GM21447 (cell line): Measurements from ENCODE around the gene RPL3.

Experiments
- ATAC-seq: cut with Tn5 transposase; IDR thresholded peaks from one replicate; pipeline ENCODE4 v1.9.1; 2021; ENCODE audit not compliant: unreplicated experiment

Gene RPL3

DNA sequence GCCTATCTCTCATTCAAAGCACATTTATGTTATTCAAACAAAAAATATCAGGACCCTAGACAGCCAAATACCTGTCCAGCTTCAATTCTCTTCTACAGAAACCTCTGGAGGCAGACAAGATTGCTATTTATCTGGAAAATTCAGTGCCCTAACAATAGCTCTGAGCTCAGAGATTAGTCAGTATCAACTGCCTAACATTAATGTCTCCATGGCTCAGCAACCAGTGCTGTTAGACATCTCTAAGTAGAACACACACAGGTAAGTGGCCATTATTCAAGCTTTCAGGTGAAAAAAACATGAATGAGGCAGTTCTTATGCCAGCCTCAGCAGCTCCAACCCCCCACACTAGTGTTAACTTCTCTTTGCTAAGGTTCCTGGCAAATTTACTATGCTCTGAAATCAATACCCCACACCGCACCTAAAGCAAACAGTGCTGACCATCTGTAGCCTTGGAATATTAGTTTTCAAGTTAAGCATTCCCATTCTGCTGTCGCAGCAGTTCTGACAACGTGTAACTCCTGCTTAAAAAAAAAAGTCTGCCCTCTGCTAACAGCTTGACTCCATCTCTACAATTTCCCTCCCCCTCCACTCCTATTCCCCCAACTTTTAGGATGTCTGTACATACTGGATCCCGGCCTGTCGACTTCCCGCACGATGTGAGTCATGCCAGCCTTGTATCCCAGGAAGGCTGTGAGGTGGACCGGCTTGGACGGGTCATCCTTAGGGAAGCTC is 1.5 kb downstream of the RPL3 start:
- no peak for ATAC-seq

DNA sequence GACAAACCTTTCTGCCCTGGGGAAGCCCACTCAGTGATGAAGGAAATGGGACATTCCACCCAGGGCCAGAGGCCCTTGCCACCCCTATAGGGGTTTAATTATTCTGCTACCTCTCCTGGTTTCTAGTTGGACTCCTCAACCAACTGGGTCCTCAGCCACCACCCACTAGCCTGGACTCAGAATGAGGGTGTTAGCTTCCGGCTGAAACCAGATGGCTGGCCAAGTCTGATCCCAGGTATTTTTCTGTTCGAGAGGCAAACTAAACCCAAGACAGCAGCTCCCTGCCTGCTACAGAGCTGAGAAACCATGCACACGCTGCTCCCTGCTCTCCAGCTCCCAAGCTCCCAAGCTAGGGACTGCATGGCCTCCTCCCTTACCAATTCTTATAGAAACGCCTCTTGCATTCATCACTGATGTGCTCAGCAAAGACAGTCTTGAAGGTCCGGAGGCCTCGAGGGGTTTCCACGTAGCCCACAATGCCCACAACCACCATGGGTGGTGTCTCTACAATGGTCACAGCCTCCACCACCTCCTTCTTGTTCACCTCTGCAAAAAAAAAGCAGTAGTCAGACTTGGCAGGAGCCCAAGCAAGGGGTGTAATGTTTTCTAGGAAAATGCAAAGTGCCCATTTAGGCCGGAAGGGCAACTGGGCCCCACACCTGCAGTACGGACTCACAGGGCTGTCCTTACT is 2.2 kb downstream of the RPL3 start:
- ATAC-seq, result no peak

DNA sequence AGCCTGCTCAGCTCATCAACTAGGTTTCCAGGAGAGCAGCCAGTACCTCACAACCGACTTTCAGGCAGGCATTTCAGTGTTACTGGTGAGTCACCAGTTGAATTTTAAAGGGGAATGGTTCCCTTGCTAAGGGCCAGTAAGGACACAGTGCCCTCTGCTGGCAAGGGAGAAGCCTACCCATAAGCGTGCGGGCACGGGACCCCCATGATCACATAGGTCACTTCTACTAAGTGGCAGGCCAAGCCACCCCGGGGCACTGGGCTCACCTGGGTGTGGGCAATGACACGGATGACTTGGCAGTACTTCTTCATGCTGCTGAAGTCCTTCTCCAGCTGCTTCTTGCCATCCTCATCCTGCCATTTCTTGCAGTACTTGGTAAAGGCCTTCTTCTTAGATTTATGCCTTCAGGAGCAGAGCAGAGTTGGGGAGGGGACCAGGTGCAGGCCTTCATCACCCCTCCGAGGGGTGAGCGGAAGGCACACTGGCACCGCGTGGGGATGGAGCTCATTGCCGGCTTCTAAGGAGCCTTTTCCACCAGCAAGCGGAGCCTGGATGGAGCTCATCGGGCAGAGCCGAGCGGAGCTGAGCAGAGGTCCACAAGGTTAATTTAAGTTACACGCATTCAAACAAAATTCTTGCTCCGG is 2.9 kb downstream of the RPL3 start:
- ATAC-seq, result no peak

DNA sequence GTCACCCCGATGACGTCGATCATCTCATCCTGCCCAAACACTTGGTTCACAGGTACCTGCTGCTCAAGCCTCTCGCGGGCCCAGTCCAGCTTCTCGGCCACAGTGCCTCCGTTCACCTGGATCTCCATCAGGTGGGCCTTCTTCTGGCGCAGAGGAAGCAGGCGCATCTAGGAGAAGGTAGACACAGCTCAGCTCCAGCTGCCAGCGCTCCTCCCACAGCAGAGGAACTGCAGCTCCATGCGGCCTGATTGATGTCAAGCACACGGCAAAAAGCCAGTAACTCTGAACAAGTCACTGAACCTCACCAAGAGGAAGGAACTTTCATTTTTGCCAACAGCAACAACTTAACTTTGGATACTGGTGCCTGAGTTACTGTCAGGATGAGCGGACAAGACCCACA is 4.0 kb downstream of the RPL3 start:
- ATAC-seq, result no peak

DNA sequence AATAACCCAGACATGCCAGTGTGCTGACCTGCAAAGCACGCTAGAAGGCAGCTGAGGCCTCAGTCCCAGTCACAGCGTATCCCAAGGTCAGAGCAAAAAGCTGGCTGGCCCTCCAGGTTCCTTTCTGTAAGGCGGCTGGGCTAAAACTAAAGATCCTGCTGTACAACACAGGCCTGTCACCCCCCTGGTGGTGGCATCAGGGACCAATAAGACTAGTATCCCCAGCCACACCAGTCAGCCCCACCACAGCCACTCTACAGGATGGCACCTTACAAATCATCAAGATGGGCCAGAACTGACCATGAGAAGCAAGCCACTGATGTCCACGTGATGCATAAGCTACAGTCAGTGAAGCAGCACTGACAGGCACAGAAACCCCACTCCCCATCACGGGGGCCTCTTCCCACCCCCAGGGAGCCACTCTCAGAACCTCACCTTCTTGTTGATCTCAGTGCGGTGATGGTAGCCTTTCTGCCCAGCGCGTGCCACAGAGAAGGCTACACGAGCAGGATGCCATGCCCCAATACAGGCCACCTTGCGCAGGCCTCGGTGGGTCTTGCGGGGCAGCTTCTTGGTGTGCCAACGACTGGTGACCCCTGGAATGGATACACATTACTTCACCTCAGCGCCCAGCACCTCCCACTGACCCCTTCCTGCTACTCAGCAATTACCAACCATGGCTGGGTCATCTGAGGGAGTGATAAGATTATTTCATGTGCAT is 5.0 kb downstream of the RPL3 start:
- no peak for ATAC-seq

DNA sequence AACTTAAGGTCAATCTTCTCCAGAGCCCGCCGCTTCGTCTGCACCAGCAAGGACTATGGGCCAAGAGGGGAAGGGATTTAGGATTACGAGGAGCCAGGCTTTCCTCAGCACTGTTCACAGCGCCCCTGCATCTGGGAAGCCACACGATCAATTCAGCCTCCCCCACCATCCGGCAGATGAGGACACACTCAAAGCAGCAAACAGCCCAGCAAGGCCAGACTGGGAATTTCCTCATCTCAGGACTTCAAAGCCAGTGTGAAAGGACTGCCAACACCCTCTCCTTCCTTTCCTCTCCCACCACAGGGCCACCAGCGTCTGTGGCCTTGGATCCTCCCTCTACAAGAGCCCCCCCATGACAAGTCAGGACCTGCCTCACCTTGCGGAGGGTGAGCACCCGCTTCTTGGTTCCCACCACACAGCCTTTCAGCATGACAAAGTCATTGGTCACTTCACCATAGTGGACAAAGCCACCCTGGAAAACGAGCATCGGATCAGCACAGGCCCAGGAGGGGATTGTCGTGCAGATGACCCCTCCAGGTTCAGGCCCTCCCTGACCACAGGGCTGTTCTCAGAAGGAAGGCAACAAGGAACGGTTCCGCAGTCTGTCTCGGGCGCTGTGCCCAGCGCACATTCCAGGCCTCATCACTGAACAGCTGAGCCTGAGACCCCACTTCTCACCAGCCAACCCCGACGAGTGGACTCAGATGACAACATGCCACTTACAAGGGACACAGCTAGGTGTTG is 6.0 kb downstream of the RPL3 start:
- no peak for ATAC-seq

DNA sequence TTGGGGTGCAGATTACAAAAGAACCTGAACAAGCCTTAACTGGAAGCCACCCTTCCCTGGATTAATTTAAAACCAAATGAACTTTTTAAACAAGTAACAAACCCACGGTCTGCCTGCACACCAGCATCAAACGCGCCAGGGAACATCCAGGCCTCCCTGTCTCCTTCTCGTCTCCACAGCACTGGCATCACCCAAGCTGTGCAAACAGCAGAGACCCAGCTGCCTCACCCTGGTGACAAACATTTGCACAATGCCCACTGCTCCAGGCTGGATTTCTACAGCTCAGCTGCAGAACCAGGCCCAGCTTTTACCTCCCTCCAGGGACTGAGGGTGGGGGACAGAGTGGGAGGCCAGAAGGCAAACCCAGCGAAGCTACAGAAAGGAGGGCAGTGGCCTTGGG is 7.0 kb downstream of the RPL3 start:
- ATAC-seq, result no peak

DNA sequence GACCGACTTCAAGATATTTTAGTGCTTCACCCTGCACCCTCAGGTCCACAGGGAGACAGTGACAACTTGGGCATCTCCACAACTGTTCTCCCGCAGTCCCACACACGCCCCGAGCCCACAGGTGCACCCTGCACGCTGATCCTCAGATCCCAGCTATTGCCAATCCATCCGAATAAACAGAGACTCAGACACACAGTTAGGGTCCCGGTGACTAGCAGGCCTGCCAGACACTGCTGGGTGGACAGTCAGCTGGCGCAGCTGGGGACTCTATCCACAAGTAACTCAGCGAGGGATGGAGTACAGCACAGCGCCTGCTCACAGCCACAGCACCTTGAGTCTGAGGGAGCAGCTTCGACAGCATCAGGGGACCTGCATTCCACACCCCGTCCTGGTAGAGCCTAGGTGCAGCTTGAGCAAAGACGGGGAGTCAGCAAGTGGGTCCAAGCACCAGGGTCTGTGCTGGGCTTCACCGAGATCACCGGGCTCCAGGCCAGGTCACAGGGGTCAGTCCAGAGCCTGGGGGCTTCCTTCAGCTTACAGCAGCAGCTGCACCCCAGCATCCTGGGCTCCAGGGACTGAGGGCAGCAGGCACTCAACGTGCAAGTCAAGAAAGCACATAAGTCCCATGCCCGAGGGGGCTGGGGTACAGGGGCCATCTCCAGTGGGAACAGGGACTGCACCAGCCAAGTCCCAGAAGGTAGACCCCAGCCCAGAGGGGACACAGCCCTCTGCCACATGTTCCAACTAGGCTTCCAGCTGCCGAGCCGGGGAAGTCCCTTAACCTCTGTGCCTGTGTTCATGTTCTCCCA is 7.6 kb downstream of the RPL3 start:
- ATAC-seq, result no peak

DNA sequence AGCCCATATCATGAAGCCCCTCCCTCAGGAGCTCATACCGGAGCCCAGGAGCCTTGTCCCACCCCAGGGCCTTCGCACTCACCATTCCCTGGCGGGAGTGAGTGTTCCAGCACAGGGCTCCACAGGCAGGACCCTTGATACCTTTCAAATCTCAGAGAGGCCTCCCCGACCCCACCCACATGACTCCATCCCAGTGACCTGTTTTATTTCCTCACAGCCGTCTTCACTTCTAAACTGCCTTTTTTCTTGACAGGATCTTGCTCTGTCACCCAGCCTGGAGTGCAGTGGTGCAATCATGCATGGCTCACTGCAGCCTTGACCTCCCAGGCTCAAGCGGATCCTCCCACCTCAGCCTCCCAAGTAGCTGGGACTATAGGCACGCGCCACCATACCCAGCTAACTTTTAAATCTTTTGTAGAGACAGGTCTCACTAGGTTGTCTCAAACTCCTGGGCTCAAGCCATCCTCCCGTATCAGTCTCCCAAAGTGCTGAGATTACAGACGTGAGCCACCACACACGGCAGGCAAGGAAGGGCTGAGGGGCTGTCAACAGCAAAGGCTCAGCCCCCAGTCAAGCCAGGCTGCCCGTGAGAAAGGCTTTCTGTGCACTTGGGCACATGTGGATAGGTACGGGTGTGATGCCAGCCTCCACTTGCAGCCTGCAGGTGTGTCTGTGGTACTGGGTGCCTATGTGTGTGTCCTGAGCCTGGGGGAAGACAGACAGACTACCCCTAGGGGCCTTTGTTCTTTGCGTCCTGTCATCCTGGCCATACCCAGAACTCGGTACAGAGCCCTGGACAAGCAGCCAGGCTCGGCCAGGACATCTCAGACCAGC is 9.3 kb downstream of the RPL3 start:
- no peak for ATAC-seq

DNA sequence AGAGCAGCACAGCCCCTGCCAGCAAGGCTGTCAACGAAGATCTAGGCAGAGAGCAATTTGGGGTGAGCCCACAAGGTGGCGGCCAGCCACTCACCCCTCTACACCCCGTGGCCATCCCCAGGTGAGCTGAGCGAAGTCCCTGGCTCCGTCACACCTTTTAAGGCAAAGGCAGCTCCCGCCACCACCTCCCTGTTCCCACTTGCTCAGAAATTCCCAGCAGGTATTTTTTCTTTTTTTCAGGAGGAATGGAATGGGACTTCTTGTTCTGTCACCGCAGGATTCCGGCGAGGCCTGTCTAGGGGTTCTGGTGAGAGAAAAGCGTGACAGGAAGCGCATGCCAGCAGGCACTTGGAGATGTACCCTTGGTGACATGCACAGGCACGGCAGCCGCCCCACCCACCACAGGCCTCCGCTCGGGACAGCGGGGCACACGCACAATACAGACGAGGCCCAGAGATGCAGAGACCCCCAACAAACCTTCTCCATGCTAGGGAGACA is 10.0 kb downstream of the RPL3 start:
- no peak for ATAC-seq

DNA sequence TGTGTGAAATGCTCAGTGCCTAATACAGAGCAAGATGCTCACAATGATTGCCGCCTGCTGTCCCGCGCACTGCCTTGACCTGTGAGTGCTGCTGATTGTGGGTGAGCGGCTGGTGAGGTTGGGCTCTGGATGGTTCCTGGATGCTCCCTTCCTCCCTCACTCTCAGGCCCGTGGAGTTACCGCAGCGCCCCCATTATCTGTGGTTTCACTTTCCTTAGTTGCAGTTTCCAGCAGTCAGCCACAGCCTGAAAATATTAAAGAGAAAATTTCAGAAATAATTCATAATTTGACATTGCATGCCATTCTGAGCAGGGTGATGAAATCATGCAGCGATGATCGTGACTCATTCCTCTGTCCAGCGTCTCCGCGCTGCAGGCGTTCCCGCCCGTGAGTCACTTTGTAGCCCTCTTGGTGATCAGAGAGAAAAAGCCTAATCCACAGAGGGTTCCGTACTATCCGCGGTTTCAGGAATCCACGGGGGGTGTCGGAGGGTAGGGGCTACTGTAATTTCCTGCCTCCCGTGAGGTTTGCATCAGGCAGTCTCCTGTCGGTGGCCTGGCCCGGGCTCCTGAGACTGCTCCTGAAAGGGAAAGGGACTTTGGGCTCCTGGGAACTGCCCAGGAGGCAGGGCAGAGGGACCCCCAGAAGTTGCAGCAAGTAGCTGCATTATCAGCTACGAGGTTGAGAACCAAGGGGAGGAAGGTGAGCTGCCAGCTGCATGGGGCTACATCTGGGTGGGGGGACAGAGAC is 10.6 kb downstream of the RPL3 start:
- ATAC-seq, result no peak

DNA sequence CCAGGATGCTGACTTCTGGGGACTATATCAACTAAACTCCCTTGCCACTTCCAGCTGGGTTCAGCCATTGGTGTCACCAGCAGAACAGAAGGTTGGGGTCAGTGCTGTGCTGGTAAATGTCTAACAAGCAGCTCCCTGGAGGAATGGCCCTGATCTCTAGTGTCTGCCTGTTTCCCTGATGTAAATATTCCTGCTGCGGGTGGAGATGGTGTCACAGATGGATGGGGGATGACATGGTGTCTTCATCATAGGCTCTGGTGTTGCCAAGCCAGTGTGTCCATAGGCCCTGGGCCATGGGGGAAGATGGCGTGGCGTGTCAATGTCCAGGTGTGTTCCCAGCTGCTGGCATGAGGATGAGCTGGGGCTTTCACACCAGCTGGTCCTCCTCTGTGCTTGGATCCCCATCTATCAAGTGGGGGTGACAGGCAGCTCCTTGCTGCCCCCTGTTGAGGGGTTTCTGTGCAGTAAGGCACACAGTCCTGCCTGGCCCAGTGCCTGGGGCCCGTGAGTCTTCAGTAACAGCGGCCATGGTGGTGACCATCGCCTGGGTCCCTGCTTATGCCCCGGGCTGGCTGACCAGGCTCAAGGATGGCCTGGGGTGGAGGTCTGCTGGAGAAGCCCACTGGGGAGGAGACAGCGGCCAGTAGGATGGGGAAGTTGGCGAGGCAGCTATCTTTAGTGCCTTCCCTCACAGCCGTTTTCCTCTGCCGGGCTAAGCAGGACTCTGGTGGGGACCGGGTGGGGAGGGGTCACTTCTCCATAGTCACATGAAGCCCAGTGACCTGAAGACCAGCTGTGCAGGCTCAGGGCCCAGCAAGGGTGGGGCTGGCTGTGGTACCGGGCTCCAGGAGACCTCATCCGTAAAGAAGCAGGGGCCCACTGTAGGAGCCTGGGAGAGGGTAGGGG is 12.7 kb downstream of the RPL3 start:
- no peak for ATAC-seq

DNA sequence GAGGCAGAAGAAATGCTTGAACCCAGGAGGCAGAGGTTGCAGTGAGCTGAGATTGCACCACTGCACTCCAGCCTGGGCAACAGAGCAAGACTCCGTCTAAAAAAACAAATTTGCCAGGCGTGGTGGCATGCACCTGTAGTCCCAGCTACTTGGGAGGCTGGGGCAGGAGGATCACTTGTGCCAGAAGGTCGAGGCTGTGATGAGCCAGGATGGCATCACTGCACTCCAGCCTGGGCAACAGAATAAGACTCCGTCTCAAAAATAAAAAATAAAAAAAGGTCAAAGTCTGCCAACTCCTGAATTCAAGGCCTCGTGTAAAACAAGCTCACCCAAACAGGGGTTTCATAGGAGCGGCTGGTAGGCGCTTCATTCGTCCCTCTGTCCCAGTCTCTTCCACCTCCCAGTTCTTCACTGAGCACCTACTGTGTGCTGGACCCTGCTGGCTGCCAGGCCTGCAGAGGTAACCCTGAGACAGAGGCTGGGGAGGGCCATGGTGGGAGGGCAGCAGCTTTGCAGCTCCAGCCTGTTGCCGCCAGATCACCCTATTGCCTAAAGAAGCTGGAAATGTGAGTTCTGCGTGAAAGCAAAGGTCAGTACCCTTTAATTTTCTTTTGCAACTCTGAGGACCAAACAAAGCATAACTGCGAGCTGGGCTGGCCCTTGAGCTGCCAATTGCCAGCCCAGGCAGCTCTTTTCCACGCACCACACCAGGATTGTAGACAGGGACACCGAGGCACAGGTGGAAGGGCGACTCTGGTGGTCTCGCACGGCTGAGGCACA is 15.3 kb downstream of the RPL3 start:
- ATAC-seq, result no peak

DNA sequence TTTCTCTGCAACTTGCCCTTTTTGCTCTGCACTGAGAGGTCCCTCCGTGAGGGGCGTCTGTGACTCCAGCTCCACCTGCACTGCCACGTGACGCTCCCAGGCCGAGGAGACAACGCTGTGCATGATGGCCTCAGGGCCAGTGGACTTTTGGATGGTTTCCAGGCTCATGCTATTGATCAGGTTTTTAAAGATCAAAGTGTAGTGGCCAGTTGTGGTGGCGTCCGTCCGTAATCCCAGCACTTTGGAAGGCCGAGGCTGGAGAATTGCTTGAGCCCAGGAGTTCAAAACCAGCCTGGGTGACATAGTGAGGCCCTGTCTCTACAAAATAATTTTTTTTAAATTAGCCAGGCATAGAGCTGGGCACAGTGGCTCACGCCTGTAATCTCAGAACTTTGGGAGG is 16.1 kb downstream of the RPL3 start:
- ATAC-seq, result no peak

DNA sequence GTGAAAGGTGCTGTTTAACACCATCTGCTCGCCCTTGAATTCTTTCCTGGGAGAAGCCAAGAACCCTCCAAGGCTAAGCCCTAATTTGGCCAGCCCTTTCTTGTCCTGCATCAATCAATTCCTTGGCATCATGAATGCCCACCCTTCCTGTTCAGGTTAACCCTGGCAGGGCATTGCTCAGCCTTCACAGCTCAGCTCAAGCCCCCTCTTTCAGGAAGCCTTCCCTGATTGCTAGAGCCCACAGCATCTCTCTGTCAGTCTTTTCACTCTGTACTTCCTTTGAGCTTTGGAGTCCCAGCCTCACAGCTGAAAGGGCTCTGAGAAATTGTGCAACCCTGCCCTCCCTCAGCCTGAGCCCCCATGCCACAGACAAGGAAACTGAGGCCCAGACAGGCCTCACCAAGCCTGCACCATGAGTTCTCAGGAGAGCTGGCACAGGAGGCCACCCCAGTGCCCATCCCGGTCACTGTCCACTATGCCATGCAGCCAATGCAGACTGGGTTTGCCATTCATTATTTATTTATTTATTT is 16.9 kb downstream of the RPL3 start:
- no peak for ATAC-seq

DNA sequence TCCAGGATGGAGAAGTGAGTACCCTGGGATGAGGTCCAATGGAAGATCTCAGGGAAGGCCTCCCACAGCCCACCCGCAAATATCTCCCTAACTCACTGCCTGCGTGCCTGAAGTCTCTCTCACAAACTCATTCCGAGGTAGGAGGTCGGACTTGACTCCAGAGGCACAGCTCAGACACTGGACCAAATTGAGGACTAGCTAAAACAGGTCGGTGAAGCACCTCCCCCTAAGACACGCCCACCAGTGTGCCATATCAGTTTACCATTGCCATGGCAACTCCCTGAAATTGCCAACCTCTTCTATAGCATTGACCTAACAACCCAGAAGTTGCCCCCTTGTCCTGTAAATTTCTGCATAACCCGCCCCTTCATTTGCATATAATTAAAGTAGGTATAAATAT is 17.5 kb downstream of the RPL3 start:
- no peak for ATAC-seq
